ENCODE results near the gene ERBIN. TPM values are rescaled to one million over a fixed set of nuclear protein-coding genes. Genes with fewer than 3 reads are reported as not detected.

Gene ERBIN
- total and polyA plus RNA-seq, 2 experiments from 2014 or later: 15.6 to 26.4 TPM

DNA sequence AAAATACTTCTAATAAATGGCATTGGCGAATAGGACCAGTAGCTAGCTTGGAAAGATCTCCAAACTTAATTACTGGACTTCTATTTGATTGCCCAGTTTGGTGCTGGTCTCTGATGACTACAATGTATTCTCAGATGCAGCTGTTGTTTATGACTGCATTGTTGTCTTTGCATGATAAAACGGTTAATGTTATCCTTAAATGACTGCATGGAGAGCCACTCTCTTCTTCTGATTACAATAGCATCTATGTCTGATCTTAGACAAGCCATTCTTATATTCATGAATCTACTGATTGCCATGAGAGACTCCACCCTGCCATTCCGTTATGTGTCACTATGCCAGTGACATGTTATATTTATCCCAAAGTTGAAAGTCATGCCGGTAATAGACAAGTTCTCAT is 42.9 kb upstream of the ERBIN start:
- Histone ChIP-seq H3K79me2 (replicated peaks; ENCODE audit: insufficient read depth) (no peaks in the 10 kb centered on the region), H3K4me3 (no peak overlapping the region), H3K4me1 (ENCODE audit: insufficient read depth) (no peaks in the 10 kb centered on the region), H3K27me3 (ENCODE audit: insufficient read depth) (no peaks in the 10 kb centered on the region), H4K20me1 (replicated peaks; ENCODE audit: insufficient read depth) (no peaks in the 10 kb centered on the region), H3K4me2 (no peak overlapping the region), H2AFZ (no peak overlapping the region), H3K9me2 (ENCODE audit: insufficient read depth) (0 out of 2 replicates have a peak, but pooled peaks cover 4% of the 10 kb centered on the region), H3K27ac (ENCODE audit: low read depth) (no peak overlapping the region), H3F3A (replicated peaks; ENCODE audit: low read depth) (no peaks in the 10 kb centered on the region), H3K36me3 (ENCODE audit: insufficient read depth) (no peaks in the 10 kb centered on the region)
- H3K36me3 Mint-ChIP-seq (ENCODE audit: low read depth): no peaks in the 10 kb centered on the region; the same call in 2 of the 3 replicates
- H3K4me1 Mint-ChIP-seq: peaks cover 2% of the 10 kb centered on the region; the same call in 1 of the 3 replicates
- ATAC-seq (no peak), DNase-seq (ENCODE audit: low spot score) (no peak)
- H3K27ac Mint-ChIP-seq: no peak overlapping the region
- H3K27me3 Mint-ChIP-seq (ENCODE audit: insufficient read depth, low read depth, poor library complexity): peaks cover 2% of the 10 kb centered on the region
- H3K4me3 Mint-ChIP-seq: no peak overlapping the region
- H3K9me3 Mint-ChIP-seq: no peaks in the 10 kb centered on the region
- TF ChIP-seq ZNF331 (CRISPR knock-in tag; IDR thresholded peaks at IDR 0.05; ENCODE audit: low read depth) (no peak), JUNB (IDR thresholded peaks at IDR 0.05; ENCODE audit: unreplicated experiment) (no peak), CREB1 (CRISPR knock-in tag; IDR thresholded peaks at IDR 0.05; ENCODE audit: low read depth) (no peak)
- TF ChIP-seq, protein P1, sequence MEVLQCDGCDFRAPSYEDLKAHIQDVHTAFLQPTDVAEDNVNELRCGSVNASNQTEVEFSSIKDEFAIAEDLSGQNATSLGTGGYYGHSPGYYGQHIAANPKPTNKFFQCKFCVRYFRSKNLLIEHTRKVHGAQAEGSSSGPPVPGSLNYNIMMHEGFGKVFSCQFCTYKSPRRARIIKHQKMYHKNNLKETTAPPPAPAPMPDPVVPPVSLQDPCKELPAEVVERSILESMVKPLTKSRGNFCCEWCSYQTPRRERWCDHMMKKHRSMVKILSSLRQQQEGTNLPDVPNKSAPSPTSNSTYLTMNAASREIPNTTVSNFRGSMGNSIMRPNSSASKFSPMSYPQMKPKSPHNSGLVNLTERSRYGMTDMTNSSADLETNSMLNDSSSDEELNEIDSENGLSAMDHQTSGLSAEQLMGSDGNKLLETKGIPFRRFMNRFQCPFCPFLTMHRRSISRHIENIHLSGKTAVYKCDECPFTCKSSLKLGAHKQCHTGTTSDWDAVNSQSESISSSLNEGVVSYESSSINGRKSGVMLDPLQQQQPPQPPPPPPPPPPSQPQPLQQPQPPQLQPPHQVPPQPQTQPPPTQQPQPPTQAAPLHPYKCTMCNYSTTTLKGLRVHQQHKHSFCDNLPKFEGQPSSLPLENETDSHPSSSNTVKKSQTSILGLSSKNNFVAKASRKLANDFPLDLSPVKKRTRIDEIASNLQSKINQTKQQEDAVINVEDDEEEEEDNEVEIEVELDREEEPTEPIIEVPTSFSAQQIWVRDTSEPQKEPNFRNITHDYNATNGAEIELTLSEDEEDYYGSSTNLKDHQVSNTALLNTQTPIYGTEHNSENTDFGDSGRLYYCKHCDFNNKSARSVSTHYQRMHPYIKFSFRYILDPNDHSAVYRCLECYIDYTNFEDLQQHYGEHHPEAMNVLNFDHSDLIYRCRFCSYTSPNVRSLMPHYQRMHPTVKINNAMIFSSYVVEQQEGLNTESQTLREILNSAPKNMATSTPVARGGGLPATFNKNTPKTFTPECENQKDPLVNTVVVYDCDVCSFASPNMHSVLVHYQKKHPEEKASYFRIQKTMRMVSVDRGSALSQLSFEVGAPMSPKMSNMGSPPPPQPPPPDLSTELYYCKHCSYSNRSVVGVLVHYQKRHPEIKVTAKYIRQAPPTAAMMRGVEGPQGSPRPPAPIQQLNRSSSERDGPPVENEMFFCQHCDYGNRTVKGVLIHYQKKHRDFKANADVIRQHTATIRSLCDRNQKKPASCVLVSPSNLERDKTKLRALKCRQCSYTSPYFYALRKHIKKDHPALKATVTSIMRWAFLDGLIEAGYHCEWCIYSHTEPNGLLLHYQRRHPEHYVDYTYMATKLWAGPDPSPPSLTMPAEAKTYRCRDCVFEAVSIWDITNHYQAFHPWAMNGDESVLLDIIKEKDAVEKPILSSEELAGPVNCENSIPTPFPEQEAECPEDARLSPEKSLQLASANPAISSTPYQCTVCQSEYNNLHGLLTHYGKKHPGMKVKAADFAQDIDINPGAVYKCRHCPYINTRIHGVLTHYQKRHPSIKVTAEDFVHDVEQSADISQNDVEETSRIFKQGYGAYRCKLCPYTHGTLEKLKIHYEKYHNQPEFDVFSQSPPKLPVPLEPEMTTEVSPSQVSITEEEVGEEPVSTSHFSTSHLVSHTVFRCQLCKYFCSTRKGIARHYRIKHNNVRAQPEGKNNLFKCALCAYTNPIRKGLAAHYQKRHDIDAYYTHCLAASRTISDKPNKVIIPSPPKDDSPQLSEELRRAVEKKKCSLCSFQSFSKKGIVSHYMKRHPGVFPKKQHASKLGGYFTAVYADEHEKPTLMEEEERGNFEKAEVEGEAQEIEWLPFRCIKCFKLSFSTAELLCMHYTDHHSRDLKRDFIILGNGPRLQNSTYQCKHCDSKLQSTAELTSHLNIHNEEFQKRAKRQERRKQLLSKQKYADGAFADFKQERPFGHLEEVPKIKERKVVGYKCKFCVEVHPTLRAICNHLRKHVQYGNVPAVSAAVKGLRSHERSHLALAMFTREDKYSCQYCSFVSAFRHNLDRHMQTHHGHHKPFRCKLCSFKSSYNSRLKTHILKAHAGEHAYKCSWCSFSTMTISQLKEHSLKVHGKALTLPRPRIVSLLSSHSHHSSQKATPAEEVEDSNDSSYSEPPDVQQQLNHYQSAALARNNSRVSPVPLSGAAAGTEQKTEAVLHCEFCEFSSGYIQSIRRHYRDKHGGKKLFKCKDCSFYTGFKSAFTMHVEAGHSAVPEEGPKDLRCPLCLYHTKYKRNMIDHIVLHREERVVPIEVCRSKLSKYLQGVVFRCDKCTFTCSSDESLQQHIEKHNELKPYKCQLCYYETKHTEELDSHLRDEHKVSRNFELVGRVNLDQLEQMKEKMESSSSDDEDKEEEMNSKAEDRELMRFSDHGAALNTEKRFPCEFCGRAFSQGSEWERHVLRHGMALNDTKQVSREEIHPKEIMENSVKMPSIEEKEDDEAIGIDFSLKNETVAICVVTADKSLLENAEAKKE (CRISPR knock-in tag; IDR thresholded peaks at IDR 0.05): no peak

DNA sequence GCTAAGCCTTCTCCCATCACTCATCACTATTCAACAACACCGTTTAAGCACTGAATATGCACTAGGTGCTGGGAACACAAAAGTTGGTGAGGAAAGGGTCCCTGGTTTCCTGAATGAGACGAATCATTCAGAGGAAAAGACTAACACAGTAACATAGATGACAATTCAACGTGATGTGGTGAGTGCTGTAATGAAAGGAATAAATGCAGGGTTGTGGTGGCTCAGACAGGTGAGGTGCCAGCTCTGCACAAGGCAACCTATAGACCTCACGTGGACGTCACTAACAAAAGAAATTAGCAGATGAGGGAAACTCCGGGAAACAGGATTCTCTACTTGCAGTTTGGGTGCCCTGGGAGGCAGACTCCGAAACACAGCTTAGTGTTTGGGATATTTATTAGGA is 40.0 kb upstream of the ERBIN start:
- Mint-ChIP-seq H3K27me3 (ENCODE audit: insufficient read depth, low read depth, poor library complexity) (peaks cover 2% of the 10 kb centered on the region), H3K4me1 (peaks cover 2% of the 10 kb centered on the region; the same call in 1 of the 3 replicates), H3K27ac (no peak overlapping the region), H3K9me3 (no peaks in the 10 kb centered on the region), H3K4me3 (no peak overlapping the region), H3K36me3 (ENCODE audit: low read depth) (no peaks in the 10 kb centered on the region; the same call in 2 of the 3 replicates)
- no peaks in the 10 kb centered on the region for H3K36me3 ChIP-seq (ENCODE audit: insufficient read depth)
- H3K4me2 ChIP-seq: no peak overlapping the region
- H3F3A ChIP-seq (replicated peaks; ENCODE audit: low read depth): no peaks in the 10 kb centered on the region
- no peaks in the 10 kb centered on the region for H3K79me2 ChIP-seq (replicated peaks; ENCODE audit: insufficient read depth)
- H2AFZ ChIP-seq: peak overlapping the region; percentile 7; the same call in 1 of the 2 replicates
- no peak overlapping the region for H3K4me3 ChIP-seq
- H3K27me3 ChIP-seq (ENCODE audit: insufficient read depth): no peaks in the 10 kb centered on the region
- no peaks in the 10 kb centered on the region for H3K4me1 ChIP-seq (ENCODE audit: insufficient read depth)
- H4K20me1 ChIP-seq (replicated peaks; ENCODE audit: insufficient read depth): no peaks in the 10 kb centered on the region
- no peak overlapping the region for H3K27ac ChIP-seq (ENCODE audit: low read depth)
- ATAC-seq (no peak), DNase-seq (ENCODE audit: low spot score) (no peak)
- H3K9me2 ChIP-seq (ENCODE audit: insufficient read depth): 0 out of 2 replicates have a peak, but pooled peaks cover 4% of the 10 kb centered on the region
- TF ChIP-seq, protein P2, sequence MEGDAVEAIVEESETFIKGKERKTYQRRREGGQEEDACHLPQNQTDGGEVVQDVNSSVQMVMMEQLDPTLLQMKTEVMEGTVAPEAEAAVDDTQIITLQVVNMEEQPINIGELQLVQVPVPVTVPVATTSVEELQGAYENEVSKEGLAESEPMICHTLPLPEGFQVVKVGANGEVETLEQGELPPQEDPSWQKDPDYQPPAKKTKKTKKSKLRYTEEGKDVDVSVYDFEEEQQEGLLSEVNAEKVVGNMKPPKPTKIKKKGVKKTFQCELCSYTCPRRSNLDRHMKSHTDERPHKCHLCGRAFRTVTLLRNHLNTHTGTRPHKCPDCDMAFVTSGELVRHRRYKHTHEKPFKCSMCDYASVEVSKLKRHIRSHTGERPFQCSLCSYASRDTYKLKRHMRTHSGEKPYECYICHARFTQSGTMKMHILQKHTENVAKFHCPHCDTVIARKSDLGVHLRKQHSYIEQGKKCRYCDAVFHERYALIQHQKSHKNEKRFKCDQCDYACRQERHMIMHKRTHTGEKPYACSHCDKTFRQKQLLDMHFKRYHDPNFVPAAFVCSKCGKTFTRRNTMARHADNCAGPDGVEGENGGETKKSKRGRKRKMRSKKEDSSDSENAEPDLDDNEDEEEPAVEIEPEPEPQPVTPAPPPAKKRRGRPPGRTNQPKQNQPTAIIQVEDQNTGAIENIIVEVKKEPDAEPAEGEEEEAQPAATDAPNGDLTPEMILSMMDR (conservative IDR thresholded peaks at IDR 0.05; ENCODE audit: low read depth in 2 of 2): no peak
